Measurements from ENCODE around the gene DOCK4. TPM values are rescaled to one million over a fixed set of nuclear protein-coding genes. Genes with fewer than 3 reads are reported as not detected.

The DOCK4 gene
- total and polyA plus RNA-seq, 10 of the 15 experiments (the other 5 are each of a cell fraction or from before 2014, with no cell fraction given): 0.03 to 0.73 (median 0.38) TPM

DNA sequence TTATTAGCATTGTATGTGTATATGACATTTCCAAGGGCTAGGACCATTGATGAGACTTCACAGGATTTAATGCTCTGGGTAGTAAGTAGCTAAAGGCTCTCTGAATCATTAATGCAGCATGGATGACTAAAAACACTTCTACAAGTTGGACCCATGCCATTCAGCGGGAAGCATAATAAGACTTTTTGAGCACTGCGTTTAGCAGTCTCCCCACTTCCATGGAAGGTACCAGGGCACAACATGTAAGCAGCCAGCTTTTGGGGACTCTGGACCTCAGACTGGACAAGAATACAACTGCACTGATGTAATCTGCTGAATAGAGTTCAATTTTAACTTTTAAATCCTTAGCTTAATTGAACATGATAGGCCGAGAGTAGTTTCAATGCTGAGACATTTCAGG lies 452.2 kb downstream of the DOCK4 start:
- H3K9me3 ChIP-seq (replicated peaks; ENCODE audit: control insufficient read depth, insufficient read depth, low read length): no peaks in the 10 kb centered on the region
- RAD21 ChIA-PET (ENCODE audit: unreplicated experiment): interaction anchor here (1.3 to 2.8 kb wide), 4 partner anchors 12 to 742 kb away, joined by 3 to 18 read pairs (median 9); no protein-coding TSS in a partner anchor
- H3K4me1 ChIP-seq (ENCODE audit: control insufficient read depth, insufficient read depth, low read length): no peaks in the 10 kb centered on the region
- no peak overlapping the region for H3K9ac ChIP-seq (ENCODE audit: control insufficient read depth, insufficient read depth, low read length)
- H2AFZ ChIP-seq (ENCODE audit: control insufficient read depth, low read depth, low read length): no peak overlapping the region
- 97% methylated on average over 3 of the region's 3 CpGs for WGBS (ENCODE audit: insufficient coverage, insufficient replicate concordance, low lambda C conversion rate, missing lambda C conversion rate)
- CTCF ChIA-PET: interaction anchor here (0.9 to 4.7 kb wide), 13 partner anchors 7 to 1146 kb away, joined by 3 to 40 read pairs (median 7); partner anchors contain the start of gene IFRD1
- ATAC-seq (no peak), FAIRE-seq (no peak), DNase-seq (ENCODE audit: low read depth, low spot score) (no peak)
- no peaks in the 10 kb centered on the region for H3K79me2 ChIP-seq (ENCODE audit: control insufficient read depth, insufficient read depth, low read length)
- H3K36me3 ChIP-seq (ENCODE audit: control insufficient read depth in 2 of 2, insufficient read depth in 2 of 2, low read length in 1 of 2): no peaks in the 10 kb centered on the region
- SMC1A ChIA-PET (ENCODE audit: uncharacterized antibody, unreplicated experiment): interaction anchor here (0.7 to 1.9 kb wide), 5 partner anchors 12 to 742 kb away, joined by 3 to 11 read pairs (median 4); no protein-coding TSS in a partner anchor
- intact Hi-C loops (cut with micrococcal nuclease; ENCODE audit: unreplicated experiment): no loop called here
- TF ChIP-seq ZBTB4 (CRISPR knock-in tag; IDR thresholded peaks at IDR 0.05): no peak
- no peak for TF ChIP-seq JUND (IDR thresholded peaks at IDR 0.05; ENCODE audit: low read depth, low read length)
- TF ChIP-seq CEBPB (IDR thresholded peaks at IDR 0.05; ENCODE audit: borderline replicate concordance in 1 of 2, low read depth in 2 of 2, low read length in 2 of 2): no peak
- TF ChIP-seq BCLAF1 (IDR thresholded peaks at IDR 0.05): no peak
- TF ChIP-seq RCOR1 (conservative IDR thresholded peaks at IDR 0.05; ENCODE audit: low read depth, low read length): no peak
- no peak for TF ChIP-seq ZNF207 (IDR thresholded peaks at IDR 0.05; ENCODE audit: borderline replicate concordance)
- no peaks in the 10 kb centered on the region for H4K20me1 ChIP-seq (ENCODE audit: control insufficient read depth, insufficient read depth)
- H3K27ac ChIP-seq (ENCODE audit: control insufficient read depth, insufficient read depth): no peak overlapping the region
- no peak overlapping the region for H3K4me3 ChIP-seq
- BruUV-seq (replicated peaks): no TSS peak
- POLR2A ChIA-PET: no interaction called here
- in situ Hi-C loops (cut with MboI): loop anchor here (25.0 kb wide), 1 partner anchor 1133 kb away; no protein-coding TSS in a partner anchor
- no peaks in the 10 kb centered on the region for H3K27me3 ChIP-seq (replicated peaks in 1 of 2; ENCODE audit: control insufficient read depth in 2 of 2, insufficient read depth in 2 of 2, low read length in 1 of 2)
- H3K4me2 ChIP-seq (ENCODE audit: control insufficient read depth, insufficient read depth): no peak overlapping the region
